ENCODE results near the gene LETM1. TPM values are rescaled to one million over a fixed set of nuclear protein-coding genes. Genes with fewer than 3 reads are reported as not detected.

The LETM1 gene
- total RNA-seq, 4 donors from 2014 or later = 93.3 to 151 (median 121) TPM

DNA sequence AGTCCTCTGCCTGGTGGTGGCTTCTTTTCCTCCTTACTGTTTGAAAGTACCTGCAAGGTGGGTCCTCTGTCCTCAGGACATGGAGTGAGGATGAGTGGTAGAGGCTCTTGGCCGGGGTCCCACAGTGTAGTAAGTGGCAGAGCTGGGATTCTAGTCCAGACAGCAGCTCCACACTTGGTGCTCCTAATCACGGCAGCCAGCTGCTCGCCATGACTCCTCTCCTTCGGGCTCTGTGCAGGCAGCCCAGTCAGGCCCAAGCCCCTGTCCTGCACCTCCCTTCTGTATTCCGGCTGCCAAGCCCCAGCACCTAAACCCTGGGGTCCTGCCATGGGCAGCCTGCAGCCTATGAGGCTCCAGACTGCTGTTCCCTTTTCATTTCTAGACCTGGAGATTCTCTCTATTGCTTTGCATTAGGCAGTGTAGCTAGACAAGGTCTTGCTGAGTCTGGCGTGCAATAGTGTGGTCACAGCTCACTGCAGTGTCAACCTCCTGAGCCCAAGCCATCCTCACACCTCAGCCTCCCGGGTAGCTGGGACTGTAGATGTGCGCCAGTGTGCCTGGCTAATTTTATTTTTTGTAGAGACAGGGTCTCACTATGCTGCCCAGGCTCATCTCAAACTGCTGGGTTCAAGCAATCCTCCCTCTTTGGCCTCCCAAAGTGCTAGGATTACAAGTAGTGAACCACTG, 40.2 kb upstream of the LETM1 start:
- peaks cover 0 to 7% (median 0%) of the 10 kb centered on the region in 3 donors for H3K36me3 ChIP-seq
- no peaks in the 10 kb centered on the region for H3K27me3 ChIP-seq
- no peaks in the 10 kb centered on the region for H3K4me1 ChIP-seq
- H3K27ac ChIP-seq = no peak overlapping the region
- no peak for DNase-seq
- TF ChIP-seq, protein P1, sequence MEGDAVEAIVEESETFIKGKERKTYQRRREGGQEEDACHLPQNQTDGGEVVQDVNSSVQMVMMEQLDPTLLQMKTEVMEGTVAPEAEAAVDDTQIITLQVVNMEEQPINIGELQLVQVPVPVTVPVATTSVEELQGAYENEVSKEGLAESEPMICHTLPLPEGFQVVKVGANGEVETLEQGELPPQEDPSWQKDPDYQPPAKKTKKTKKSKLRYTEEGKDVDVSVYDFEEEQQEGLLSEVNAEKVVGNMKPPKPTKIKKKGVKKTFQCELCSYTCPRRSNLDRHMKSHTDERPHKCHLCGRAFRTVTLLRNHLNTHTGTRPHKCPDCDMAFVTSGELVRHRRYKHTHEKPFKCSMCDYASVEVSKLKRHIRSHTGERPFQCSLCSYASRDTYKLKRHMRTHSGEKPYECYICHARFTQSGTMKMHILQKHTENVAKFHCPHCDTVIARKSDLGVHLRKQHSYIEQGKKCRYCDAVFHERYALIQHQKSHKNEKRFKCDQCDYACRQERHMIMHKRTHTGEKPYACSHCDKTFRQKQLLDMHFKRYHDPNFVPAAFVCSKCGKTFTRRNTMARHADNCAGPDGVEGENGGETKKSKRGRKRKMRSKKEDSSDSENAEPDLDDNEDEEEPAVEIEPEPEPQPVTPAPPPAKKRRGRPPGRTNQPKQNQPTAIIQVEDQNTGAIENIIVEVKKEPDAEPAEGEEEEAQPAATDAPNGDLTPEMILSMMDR (IDR thresholded peaks at IDR 0.05) = no peak
- TF ChIP-seq POLR2A (IDR thresholded peaks at IDR 0.05) = no peak
- H3K4me3 ChIP-seq = no peak overlapping the region
- no peaks in the 10 kb centered on the region for H3K9me3 ChIP-seq

DNA sequence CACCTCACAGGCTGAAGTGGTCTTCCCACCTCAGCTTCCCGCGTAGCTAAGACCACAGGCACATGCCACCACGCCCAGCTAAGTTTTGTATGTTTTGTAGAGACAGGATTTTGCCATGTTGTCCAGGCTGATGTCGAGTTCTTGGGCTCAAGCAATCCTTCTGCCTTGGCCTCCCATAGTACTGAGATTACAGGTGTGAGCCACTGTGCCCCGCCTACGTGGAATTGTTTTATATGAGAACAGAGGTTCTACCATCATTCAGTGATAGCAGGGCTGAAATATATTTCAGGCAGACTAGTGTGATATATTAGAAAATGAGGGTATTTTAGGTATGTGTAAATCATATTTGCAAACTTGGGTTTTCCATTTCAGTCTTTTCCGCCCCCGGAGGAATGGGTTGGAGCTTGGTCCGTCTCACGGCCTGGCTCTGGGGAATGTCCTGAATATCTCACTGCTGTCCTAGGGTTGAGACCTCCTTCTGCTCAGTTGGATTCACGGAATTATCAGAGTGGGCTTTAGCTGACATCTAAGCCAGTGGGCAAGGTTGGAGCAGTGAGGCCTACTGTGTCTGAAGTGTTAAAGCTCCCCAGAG, 35.1 kb upstream of the LETM1 start:
- Histone ChIP-seq H3K9me3 (no peaks in the 10 kb centered on the region), H3K4me3 (no peak overlapping the region), H3K27ac (no peak overlapping the region), H3K36me3 (no peaks in the 10 kb centered on the region), H3K4me1 (peaks cover 0 to 8% (median 0%) of the 10 kb centered on the region in 4 donors), H3K27me3 (no peaks in the 10 kb centered on the region)
- no peak for TF ChIP-seq POLR2A (IDR thresholded peaks at IDR 0.05)
- TF ChIP-seq, protein P1 (IDR thresholded peaks at IDR 0.05) = no peak
- no peak for DNase-seq

DNA sequence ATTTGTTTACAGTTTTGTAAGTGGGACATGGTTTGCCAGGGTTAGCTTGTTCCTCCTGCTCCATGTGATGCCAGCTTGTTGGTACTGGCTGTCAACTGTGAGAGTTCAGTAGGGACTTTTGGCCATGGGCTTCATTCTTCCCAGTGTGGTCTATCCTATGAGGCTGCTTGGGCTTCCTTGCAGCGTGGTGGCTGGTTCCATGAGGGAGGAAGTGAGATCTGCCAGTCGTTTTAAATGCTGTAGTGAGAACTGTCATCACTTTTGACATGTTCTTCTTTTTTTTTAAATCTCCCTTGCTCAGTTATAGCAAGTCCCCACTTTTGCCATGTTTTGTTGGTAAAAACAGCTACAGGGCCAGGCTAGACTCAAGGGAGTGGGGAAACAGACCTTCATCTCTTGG, 31.1 kb upstream of the LETM1 start:
- no peaks in the 10 kb centered on the region for H3K36me3 ChIP-seq
- DNase-seq = no peak
- H3K4me1 ChIP-seq = peaks cover 0 to 10% (median 0%) of the 10 kb centered on the region in 4 donors
- TF ChIP-seq, protein P1 (IDR thresholded peaks at IDR 0.05) = no peak
- no peak for TF ChIP-seq POLR2A (IDR thresholded peaks at IDR 0.05)
- no peaks in the 10 kb centered on the region for H3K27me3 ChIP-seq
- H3K27ac ChIP-seq = peak overlapping the region in 1 of 4 donors; percentile 28
- no peaks in the 10 kb centered on the region for H3K9me3 ChIP-seq
- H3K4me3 ChIP-seq = no peak overlapping the region

DNA sequence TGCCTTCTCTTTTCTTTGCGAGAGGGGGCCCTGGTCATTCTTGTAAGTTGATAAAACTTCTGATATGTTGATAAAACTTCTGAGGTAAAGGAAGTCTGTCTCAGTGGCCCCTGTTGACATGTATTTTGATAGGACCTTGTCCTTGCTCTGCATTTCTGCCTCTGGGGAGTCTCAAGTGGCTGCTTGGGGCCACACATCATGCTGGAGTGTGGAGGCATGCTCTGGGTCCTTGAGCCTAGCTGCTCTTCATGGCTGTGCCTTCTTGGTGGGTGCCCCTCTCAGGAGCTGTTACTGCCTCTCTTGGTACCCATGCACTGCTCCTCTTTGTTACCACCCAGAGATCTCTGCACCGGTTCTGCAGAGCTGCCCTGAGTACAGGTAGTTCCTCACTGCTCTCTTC, 29.5 kb upstream of the LETM1 start:
- Histone ChIP-seq H3K27ac (no peak overlapping the region), H3K4me1 (peaks cover 0 to 22% (median 0%) of the 10 kb centered on the region in 4 donors), H3K36me3 (no peaks in the 10 kb centered on the region), H3K27me3 (no peaks in the 10 kb centered on the region), H3K9me3 (no peaks in the 10 kb centered on the region), H3K4me3 (no peak overlapping the region)
- TF ChIP-seq POLR2A (IDR thresholded peaks at IDR 0.05) = no peak
- TF ChIP-seq, protein P1 (IDR thresholded peaks at IDR 0.05) = no peak
- DNase-seq = no peak

DNA sequence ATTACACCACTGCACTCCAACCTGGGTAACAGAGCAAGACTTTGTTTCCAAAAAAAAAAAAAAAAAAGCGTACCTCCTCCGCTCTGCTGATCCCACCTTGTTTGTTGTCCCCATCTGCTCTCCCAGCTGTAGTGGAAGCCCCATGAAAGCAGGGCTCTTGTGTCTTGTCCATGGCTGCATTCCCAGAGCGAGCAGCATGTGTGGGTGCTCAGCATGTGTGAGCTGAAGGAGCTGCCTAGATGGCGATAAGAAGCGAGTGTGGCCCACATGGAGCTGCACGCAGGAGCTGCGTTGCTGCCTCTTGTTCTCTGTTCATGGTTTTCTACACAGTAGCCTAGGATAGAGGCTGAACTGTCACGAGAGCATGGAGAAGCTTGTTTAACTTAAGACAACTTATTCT, 27.6 kb upstream of the LETM1 start:
- Histone ChIP-seq H3K27me3 (no peaks in the 10 kb centered on the region), H3K36me3 (no peaks in the 10 kb centered on the region), H3K27ac (no peak overlapping the region), H3K4me1 (peaks cover 0 to 33% (median 0%) of the 10 kb centered on the region in 4 donors), H3K9me3 (no peaks in the 10 kb centered on the region), H3K4me3 (no peak overlapping the region)
- DNase-seq = no peak
- no peak for TF ChIP-seq POLR2A (IDR thresholded peaks at IDR 0.05)
- TF ChIP-seq, protein P1 (IDR thresholded peaks at IDR 0.05) = no peak
